ENCODE data around the gene PRKCE.

Gene PRKCE

GRCh38 chr2:46064396-46064795, 412.9 kb downstream of the PRKCE start:
- no peak for DNase-seq (ENCODE audit: low read depth)
- TF ChIP-seq CTCF (IDR thresholded peaks at IDR 0.05; ENCODE audit: low read depth, low read length, missing control alignments): no peak
- H3K4me3 ChIP-seq (ENCODE audit: low read depth, low read length): no peak overlapping the region

GRCh38 chr2:46065152-46065551, 413.7 kb downstream of the PRKCE start:
- no peak for TF ChIP-seq CTCF (IDR thresholded peaks at IDR 0.05; ENCODE audit: low read depth, low read length, missing control alignments)
- DNase-seq (ENCODE audit: low read depth): no peak
- no peak overlapping the region for H3K4me3 ChIP-seq (ENCODE audit: low read depth, low read length)

GRCh38 chr2:46066116-46066515, 414.6 kb downstream of the PRKCE start:
- DNase-seq (ENCODE audit: low read depth): no peak
- no peak overlapping the region for H3K4me3 ChIP-seq (ENCODE audit: low read depth, low read length)
- TF ChIP-seq CTCF (IDR thresholded peaks at IDR 0.05; ENCODE audit: low read depth, low read length, missing control alignments): no peak

GRCh38 chr2:46066601-46067000, 415.1 kb downstream of the PRKCE start:
- DNase-seq (ENCODE audit: low read depth): no peak
- H3K4me3 ChIP-seq (ENCODE audit: low read depth, low read length): no peak overlapping the region
- no peak for TF ChIP-seq CTCF (IDR thresholded peaks at IDR 0.05; ENCODE audit: low read depth, low read length, missing control alignments)

GRCh38 chr2:46067062-46067461, 415.6 kb downstream of the PRKCE start:
- no peak for DNase-seq (ENCODE audit: low read depth)
- no peak overlapping the region for H3K4me3 ChIP-seq (ENCODE audit: low read depth, low read length)
- TF ChIP-seq CTCF (IDR thresholded peaks at IDR 0.05; ENCODE audit: low read depth, low read length, missing control alignments): no peak

GRCh38 chr2:46067501-46068305, 416.2 kb downstream of the PRKCE start:
- DNase-seq (ENCODE audit: low read depth): no peak
- TF ChIP-seq CTCF (IDR thresholded peaks at IDR 0.05; ENCODE audit: low read depth, low read length, missing control alignments): no peak
- no peak overlapping the region for H3K4me3 ChIP-seq (ENCODE audit: low read depth, low read length)

- no peak for TF ChIP-seq CTCF (IDR thresholded peaks at IDR 0.05; ENCODE audit: low read depth, low read length, missing control alignments)
- H3K4me3 ChIP-seq (ENCODE audit: low read depth, low read length): no peak overlapping the region
- DNase-seq (ENCODE audit: low read depth): no peak
These were observed 417.2 kb downstream of the PRKCE start for GRCh38 chr2:46068636-46069035.
